Measurements from ENCODE around the gene TSACC. TPM values are rescaled to one million over a fixed set of nuclear protein-coding genes. Genes with fewer than 3 reads are reported as not detected.
"Not testable (repeated sequence)": the region's sequence is repeated elsewhere in the genome, so short reads cannot be mapped to it uniquely, and the experiment has no call there.

The TSACC gene
- 0.59 TPM in 1 of 2 replicates, not detected in the other for total RNA-seq

- intact Hi-C loops (cut with micrococcal nuclease), result loop anchor here (1.0 to 5.0 kb wide), 15 partner anchors 43 to 1016 kb away; partner anchors contain the start of genes GLMP, HDGF, IQGAP3 and KHDC4
Measured at GRCh38 chr1:156338180-156338976, at the start of gene TSACC, which contains the start of gene CCT3. TSACC (plus strand) TSS chr1:156338526; CDS start chr1:156339758, 1,232 bp downstream. CCT3 (minus strand) TSS chr1:156338292; CDS start chr1:156338184, 108 bp downstream.

- intact Hi-C loops (cut with micrococcal nuclease), result no loop called here
Measured at GRCh38 chr1:156289857-156290256, 48.5 kb upstream of the TSACC start.

- intact Hi-C loops (cut with micrococcal nuclease), result no loop called here
Measured at GRCh38 chr1:156291226-156292061, 46.9 kb upstream of the TSACC start.

GRCh38 chr1:156293098-156293434 is 45.3 kb upstream of the TSACC start:
- intact Hi-C loops (cut with micrococcal nuclease), result no loop called here

GRCh38 chr1:156293895-156294294 is 44.4 kb upstream of the TSACC start:
- intact Hi-C loops (cut with micrococcal nuclease), result no loop called here

- intact Hi-C loops (cut with micrococcal nuclease), result loop anchor here (1.0 kb wide), 2 partner anchors 12 to 43 kb away; partner anchors contain the start of genes CCT3 and TSACC
Measured at GRCh38 chr1:156295391-156295947, 42.9 kb upstream of the TSACC start, which contains the start of gene GLMP. GLMP (minus strand) TSS chr1:156295679; CDS start chr1:156295645, 34 bp downstream.

- intact Hi-C loops (cut with micrococcal nuclease), result no loop called here
Measured at GRCh38 chr1:156298852-156299357, 39.4 kb upstream of the TSACC start, which contains the start of gene VHLL. VHLL (minus strand) TSS chr1:156299307; CDS start chr1:156299189, 118 bp downstream.

GRCh38 chr1:156303241-156303640 is 35.1 kb upstream of the TSACC start:
- intact Hi-C loops (cut with micrococcal nuclease), result no loop called here

- intact Hi-C loops (cut with micrococcal nuclease), result no loop called here
Measured at GRCh38 chr1:156305215-156305614, 33.1 kb upstream of the TSACC start.

GRCh38 chr1:156308078-156308477 is 30.2 kb upstream of the TSACC start:
- intact Hi-C loops (cut with micrococcal nuclease), result no loop called here

GRCh38 chr1:156310962-156311361 is 27.4 kb upstream of the TSACC start:
- intact Hi-C loops (cut with micrococcal nuclease), result no loop called here

GRCh38 chr1:156316909-156317308 is 21.4 kb upstream of the TSACC start:
- intact Hi-C loops (cut with micrococcal nuclease), result no loop called here

- intact Hi-C loops (cut with micrococcal nuclease), result loop anchor here (1.0 to 2.0 kb wide), 3 partner anchors 94 to 229 kb away; no protein-coding TSS in a partner anchor
Measured at GRCh38 chr1:156319664-156320063, 18.7 kb upstream of the TSACC start.

GRCh38 chr1:156320560-156320959 is 17.8 kb upstream of the TSACC start:
- intact Hi-C loops (cut with micrococcal nuclease), result no loop called here

- intact Hi-C loops (cut with micrococcal nuclease), result not testable (repeated sequence)
Measured at GRCh38 chr1:156323179-156323578, 15.1 kb upstream of the TSACC start.

GRCh38 chr1:156336242-156336641 is 2.1 kb upstream of the TSACC start:
- intact Hi-C loops (cut with micrococcal nuclease), result loop anchor here (5.0 kb wide), 1 partner anchor 1014 kb away; the partner anchor contains the start of gene RUSC1

GRCh38 chr1:156337052-156337887 is 1.1 kb upstream of the TSACC start:
- intact Hi-C loops (cut with micrococcal nuclease), result loop anchor here (5.0 kb wide), 1 partner anchor 1015 kb away; the partner anchor contains the start of gene RUSC1

GRCh38 chr1:156337888-156338179 is 492 bp upstream of the TSACC start:
- intact Hi-C loops (cut with micrococcal nuclease), result loop anchor here (1.0 to 5.0 kb wide), 15 partner anchors 43 to 1016 kb away; partner anchors contain the start of genes GLMP, HDGF, IQGAP3 and KHDC4

GRCh38 chr1:156342166-156342955 is 4.0 kb downstream of the TSACC start:
- intact Hi-C loops (cut with micrococcal nuclease), result no loop called here
